Limb (tissue), 2 donors: Measurements from ENCODE around the gene IDUA.

Experiments
- DNase-seq, 2 donors: peaks; one replicate each; pipeline ENCODE4 v3.0.0-alpha.2; 2016; ENCODE audit errors: extremely low spot score in 2 of 2

IDUA gene

GRCh38 chr4:1015179-1015578, 28.3 kb downstream of the IDUA start:
- DNase-seq = no peak

GRCh38 chr4:1015746-1016145, 28.9 kb downstream of the IDUA start:
- no peak for DNase-seq

DNA sequence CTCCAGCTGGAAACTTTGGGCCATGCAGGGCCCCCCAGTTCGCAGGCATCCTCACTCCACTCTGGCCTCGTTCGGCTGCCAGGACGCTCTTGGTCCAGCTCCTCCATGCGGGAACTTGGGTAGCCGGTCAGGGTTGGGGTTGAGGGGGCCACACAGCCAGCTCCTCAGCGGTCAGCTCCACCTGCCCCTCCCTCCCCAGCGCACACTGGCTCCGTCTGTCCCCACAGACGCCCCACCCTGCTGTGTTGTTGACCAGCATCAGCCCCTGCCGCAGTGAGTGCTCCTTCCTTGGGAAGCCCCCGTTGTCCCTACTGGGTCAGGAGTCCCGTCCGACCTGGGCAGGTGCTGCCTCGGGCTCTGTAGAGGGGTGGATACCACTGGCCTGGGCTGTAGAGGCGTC, 30.4 kb downstream of the IDUA start:
- DNase-seq = no peak

- no peak for DNase-seq
Observed at GRCh38 chr4:1017706-1018105, 30.9 kb downstream of the IDUA start.

GRCh38 chr4:1018147-1019020, 31.5 kb downstream of the IDUA start:
- no peak for DNase-seq

- DNase-seq = no peak
Observed at GRCh38 chr4:1019320-1019719, 32.5 kb downstream of the IDUA start.

DNA sequence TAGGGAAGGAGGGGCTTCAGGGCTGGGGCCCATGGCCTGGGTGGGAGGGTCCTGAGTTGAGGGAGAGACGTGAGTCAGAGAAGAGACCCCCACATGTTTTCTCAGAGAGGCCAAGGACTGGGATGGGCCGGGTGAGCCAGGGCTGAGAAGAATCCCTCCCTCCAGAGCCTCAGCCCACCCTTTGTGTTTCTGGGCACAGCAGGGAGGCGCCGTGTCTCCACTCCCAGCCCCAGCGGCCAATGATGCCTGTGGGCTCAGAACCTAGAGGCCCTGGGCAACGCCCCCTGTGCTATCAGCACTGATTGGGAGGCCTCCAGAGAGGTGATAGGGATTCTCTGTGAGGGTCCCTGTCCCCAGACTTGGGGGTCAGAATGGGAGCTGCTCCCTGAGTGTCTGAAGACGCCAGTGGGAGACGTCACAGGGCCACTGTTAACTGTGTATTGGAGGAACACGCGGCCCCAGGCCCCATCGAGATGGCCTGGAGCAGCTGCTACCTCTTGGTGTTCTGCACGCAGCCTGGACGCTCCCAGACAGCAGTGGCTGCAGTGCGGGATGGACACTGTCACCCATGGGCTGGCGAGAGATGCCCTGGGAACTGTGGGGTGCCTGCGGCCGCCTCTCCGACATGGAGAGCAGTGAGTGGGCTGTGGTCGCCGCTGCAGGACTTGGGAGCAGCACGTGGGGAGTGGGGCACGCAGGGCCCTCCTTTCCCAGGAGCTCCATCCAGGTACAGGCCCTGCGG, 33.1 kb downstream of the IDUA start:
- DNase-seq = no peak

DNA sequence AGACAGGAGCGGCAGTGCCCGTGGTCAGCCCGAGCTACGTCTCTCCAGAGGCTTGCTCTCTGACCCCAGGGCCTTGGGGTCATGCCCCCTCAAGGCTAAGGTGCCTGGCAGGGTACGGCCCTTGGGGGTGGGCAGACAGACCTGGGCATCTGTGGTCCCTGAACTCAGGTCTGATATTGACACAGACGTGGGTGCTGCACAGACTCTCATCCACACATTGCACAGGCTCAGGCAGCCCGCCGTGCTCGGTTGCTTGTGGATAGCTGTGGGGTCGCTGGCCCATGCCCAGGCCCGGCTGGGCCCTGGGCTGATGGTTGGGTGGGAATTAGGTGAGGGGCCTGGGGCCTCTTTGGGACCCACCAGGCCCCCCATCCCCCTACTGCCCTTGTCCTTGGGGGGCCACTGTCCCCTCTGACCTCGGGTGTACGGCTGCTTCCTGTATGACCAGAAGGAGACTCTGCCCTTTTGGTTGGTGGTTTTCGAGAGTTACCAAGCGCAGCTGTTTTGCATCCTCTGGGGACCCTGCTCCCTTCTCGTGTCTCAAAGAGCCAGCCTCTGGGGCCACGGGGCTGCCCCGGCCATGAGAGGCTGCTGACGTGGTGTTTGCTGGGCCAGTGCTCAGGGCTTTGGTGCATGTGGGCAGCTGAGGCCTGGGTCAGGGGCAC, 34.7 kb downstream of the IDUA start:
- no peak for DNase-seq

GRCh38 chr4:1022051-1022738, 35.4 kb downstream of the IDUA start:
- DNase-seq = no peak

DNA sequence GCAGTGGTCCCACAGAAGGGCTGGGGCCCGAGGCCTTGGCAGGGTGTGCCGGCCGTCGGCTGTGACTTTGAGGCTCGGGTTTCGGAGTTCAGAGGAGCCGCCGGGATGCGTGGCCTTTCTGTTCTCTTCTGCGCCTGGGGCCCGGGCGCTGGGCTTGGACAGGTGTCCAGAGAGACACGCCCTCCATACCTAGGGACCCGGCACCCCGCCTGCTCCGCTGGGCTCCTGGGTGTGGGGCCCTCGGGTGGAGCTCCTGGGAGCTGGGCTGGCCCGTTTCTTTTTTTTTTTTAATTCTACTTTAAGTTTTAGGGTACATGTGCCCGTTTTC, 35.9 kb downstream of the IDUA start:
- no peak for DNase-seq

- no peak for DNase-seq
Observed at GRCh38 chr4:1023075-1023640, 36.3 kb downstream of the IDUA start.

GRCh38 chr4:1023895-1024740, 37.3 kb downstream of the IDUA start:
- no peak for DNase-seq

DNA sequence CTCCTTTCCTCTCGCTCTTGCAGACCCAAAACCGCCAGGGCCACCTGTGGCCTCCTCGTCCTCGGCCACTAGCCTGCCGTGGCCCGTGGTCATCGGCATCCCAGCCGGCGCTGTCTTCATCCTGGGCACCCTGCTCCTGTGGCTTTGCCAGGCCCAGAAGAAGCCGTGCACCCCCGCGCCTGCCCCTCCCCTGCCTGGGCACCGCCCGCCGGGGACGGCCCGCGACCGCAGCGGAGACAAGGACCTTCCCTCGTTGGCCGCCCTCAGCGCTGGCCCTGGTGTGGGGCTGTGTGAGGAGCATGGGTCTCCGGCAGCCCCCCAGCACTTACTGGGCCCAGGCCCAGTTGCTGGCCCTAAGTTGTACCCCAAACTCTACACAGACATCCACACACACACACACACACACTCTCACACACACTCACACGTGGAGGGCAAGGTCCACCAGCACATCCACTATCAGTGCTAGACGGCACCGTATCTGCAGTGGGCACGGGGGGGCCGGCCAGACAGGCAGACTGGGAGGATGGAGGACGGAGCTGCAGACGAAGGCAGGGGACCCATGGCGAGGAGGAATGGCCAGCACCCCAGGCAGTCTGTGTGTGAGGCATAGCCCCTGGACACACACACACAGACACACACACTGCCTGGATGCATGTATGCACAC, 38.2 kb downstream of the IDUA start:
- DNase-seq = no peak

DNA sequence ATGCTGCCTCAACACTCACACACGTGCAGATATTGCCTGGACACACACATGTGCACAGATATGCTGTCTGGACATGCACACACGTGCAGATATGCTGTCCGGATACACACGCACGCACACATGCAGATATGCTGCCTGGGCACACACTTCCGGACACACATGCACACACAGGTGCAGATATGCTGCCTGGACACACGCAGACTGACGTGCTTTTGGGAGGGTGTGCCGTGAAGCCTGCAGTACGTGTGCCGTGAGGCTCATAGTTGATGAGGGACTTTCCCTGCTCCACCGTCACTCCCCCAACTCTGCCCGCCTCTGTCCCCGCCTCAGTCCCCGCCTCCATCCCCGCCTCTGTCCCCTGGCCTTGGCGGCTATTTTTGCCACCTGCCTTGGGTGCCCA, 39.3 kb downstream of the IDUA start:
- no peak for DNase-seq

- DNase-seq = no peak
Observed at GRCh38 chr4:1027219-1027914, 40.5 kb downstream of the IDUA start.

DNA sequence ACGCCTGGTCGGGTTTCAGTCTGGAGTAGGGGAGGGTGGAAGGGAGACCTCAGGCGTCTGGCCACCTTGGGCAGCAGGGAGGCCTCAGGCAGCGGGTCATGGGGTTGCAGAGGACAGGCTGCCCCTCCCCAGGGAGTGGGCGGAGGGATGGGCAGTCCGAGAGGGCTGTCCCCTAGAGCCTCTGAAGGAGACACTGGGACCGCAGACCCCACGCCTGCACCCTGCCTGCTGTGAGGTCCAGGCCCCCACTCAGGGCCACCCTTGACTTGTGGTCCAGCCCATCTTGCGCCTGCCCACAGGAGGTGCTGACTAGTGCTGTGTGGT, 41.0 kb downstream of the IDUA start:
- no peak for DNase-seq

DNA sequence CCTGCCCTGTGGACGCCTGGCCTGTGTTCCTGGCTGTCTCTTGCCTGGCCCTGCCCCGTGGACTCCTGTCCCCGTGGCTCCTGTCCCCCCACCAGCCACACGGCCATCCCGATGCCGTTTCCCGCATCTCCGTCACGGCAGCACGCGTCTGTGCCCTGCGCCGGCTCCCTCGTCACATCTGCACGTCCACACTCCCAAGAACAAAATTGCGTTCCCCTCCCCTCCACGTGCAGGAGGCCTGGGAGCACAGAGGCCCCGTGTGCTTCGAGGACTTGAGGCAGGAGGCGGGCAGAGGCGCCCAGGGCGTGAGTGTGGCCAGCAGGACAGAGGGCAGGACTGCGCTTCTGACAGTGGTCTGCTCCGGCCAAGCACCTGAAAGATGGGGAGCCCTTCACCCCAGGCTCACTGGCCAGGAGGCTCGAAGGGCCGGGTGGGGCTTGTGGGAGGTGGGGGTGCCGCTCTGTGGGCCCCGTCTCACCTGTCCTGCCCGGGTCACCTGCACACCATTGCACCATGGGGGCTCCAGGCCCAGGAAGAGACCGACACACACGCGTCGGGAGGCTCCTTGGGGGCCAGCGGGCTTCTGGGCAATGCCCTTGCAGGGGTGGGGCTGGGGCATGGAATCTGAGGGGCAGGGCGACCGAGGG, 41.9 kb downstream of the IDUA start:
- no peak for DNase-seq

GRCh38 chr4:1029529-1029928, 42.7 kb downstream of the IDUA start:
- no peak for DNase-seq

GRCh38 chr4:1030031-1030430, 43.2 kb downstream of the IDUA start:
- no peak for DNase-seq
